Gastroesophageal sphincter (tissue), 3 donors: ENCODE measurements around the gene LCP2.

Experiments used
- EP300 ChIP-seq: sonication (generic); formaldehyde crosslinking; IDR thresholded peaks from one replicate; pipeline ENCODE4 v1.6.1; 2017; ENCODE audit warnings: antibody characterized with exemption, mild to moderate bottlenecking
- POLR2A ChIP-seq, 2 donors: fragments of 450-650 bp; IDR thresholded peaks; one replicate each; pipeline ENCODE4 v1.6.1; 2017; ENCODE audit warnings: antibody characterized with exemption in 2 of 2, mild to moderate bottlenecking in 2 of 2, moderate library complexity in 1 of 2
- POLR2AphosphoS5 ChIP-seq: sonication (generic); formaldehyde crosslinking; IDR thresholded peaks from one replicate; pipeline ENCODE4 v1.6.1; 2017; ENCODE audit warnings: antibody characterized with exemption
- TF ChIP-seq, protein P1 (sequence below), 4 experiments: fragments of 200-600 bp in 2 of 4; fragments of 450-650 bp in 2 of 4; sonication (generic) in 1 of 4; IDR thresholded peaks; one replicate each; pipeline ENCODE4 v1.5.1; 2017 to 2019; ENCODE audit warnings: antibody characterized with exemption in 4 of 4, mild to moderate bottlenecking in 2 of 4, moderate library complexity in 2 of 4

DNA sequence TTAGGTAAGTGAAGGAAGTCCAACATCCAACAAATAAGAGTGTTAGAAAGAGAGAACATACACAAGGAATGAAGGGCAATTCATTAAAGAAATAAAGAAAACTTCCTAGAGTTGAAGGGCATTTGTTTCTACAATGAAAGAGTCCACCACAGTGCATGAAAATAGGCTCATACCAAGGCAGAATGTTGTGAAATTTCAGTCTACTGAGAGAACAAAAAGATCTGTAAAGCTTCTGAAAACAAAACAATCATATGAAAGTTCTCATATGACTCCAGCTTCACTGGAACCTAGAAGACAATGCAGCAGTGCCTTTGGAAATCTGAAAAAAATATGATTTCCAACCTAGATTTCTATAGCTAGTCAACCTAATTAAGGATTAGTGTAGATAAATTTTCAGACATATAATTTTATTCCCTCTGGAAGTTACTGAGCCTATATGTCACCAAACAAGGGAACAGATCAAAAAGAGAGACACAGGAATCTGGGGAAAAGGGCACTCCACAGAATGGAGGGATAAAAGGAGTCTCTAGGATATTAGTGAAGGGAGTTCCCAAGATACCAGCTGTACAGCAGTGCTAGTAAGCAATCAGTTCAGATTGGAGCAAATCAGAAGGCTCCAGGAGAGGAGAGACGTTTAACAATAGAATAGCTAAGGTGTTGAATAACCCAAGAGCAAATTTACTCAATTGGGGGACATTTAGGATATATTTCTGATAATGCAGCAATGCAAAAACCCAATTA lies 59.0 kb downstream of the LCP2 start:
- TF ChIP-seq POLR2A (IDR thresholded peaks at IDR 0.05) = no peak
- TF ChIP-seq, protein P1, sequence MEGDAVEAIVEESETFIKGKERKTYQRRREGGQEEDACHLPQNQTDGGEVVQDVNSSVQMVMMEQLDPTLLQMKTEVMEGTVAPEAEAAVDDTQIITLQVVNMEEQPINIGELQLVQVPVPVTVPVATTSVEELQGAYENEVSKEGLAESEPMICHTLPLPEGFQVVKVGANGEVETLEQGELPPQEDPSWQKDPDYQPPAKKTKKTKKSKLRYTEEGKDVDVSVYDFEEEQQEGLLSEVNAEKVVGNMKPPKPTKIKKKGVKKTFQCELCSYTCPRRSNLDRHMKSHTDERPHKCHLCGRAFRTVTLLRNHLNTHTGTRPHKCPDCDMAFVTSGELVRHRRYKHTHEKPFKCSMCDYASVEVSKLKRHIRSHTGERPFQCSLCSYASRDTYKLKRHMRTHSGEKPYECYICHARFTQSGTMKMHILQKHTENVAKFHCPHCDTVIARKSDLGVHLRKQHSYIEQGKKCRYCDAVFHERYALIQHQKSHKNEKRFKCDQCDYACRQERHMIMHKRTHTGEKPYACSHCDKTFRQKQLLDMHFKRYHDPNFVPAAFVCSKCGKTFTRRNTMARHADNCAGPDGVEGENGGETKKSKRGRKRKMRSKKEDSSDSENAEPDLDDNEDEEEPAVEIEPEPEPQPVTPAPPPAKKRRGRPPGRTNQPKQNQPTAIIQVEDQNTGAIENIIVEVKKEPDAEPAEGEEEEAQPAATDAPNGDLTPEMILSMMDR (IDR thresholded peaks at IDR 0.05) = no peak
- no peak for TF ChIP-seq POLR2AphosphoS5
- TF ChIP-seq EP300 = no peak
